Stimulated activated CD4-positive, alpha-beta T cell treated with anti-CD3 and anti-CD28 coated beads, TNF-alpha, amount 100 ng/mL, for 48 hours (primary cell): ENCODE measurements around the gene CAPN1.
A peak's percentile ranks its signal among the peaks of the same experiment; 100 is the strongest.
"Not testable (repeated sequence)": the region's sequence is repeated elsewhere in the genome, so short reads cannot be mapped to it uniquely, and the experiment has no call there.

Source experiments
- DNase-seq, 3 donors: peaks; one replicate each; pipeline ENCODE4 v3.0.0-alpha.2; 2020; ENCODE audit warnings: low read depth in 3 of 3

The CAPN1 gene

DNA sequence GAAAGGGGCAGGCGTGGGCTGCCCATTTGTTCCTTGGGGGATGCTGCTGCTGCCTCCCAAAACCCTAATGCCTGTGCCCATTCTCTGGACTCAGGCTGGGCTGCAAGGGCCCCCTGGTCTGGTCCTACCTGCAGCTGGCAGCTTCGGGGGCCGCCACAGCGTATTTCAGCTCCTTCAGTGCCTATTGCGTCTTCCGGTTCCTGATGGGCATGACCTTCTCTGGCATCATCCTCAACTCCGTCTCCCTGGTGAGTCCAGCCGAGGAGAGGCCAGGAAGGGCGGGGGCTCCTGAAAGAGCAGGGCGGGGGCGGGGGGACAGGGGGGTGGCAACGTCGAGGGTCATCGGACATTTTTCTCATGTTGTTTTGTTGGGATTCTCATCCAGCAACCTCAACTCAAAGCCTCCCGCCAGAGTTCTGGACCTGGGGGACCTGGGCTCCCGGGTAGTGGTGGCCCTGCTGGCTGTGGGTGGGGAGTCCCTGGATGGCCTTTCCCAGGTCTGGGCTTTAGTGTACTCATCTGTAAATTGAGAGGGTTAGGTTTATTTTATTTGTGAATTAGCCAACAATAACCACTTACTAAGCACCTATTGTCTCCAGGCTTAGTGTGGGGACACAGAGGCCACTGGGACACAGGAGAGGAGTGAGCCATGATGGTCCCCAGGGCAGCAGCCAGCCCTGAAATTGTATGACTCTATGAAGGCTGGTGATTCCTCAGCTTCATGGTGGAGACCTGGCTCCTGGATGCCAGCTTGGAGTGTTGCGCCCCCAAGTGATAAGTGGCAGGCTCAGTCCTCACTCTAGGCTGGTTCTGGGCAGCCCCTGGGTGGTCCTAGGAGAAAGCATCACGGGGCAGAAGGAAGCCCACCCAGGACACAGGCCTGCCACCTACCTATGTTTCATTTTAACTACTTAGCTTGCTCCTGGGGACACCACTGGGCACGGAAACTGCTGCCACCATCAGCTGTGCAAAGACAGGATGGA is 36.0 kb downstream of the CAPN1 start:
- no peak for DNase-seq

DNA sequence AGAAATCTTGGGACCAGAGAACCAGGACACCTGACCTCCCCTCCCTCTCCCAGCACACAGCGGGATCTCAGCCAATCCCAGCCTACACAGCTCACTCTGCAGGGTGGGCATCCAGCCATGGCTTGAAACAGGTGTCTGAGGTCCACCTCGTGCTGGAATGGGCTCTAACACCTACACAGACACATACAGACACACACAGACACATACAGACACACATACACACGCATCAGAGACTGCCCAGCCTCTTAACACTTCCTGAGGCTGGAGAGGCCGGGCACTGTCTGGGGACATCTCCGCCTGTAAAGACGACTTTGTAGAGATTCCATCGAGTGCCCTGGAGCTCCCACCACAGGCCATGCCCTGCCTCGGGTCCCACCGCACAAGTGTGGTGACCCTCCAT is 36.7 kb downstream of the CAPN1 start:
- no peak for DNase-seq

DNA sequence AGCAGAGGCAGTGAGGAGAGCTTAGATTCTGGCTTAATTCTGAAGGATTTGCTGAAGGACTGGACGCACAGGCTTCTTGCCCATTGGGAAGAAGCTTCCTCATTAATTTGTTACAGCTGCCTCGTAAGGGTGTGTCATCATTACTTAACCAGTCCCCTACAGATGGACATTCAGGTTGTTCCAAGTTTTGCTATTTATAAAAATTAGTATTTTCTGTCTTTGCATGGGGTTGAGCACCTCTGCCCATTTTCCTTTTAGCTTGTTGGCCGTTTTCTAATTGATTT is 38.1 kb downstream of the CAPN1 start:
- no peak for DNase-seq

DNA sequence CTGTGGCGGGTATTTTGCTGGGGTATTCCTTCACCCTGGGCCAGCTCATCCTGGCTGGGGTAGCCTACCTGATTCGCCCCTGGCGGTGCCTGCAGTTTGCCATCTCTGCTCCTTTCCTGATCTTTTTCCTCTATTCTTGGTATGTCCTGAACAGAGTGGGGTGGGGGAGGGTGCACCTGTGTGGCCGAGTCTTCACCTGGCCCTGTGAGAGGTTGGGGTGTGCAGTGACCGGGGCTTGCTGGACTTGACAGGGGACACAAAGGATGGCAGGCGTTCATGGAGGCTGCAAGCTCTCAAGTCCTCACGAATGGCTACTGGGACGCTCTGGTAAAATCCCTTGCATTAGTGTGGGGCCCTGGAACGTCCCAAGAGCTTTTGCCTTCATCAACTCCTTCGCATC is 39.3 kb downstream of the CAPN1 start:
- no peak for DNase-seq

DNA sequence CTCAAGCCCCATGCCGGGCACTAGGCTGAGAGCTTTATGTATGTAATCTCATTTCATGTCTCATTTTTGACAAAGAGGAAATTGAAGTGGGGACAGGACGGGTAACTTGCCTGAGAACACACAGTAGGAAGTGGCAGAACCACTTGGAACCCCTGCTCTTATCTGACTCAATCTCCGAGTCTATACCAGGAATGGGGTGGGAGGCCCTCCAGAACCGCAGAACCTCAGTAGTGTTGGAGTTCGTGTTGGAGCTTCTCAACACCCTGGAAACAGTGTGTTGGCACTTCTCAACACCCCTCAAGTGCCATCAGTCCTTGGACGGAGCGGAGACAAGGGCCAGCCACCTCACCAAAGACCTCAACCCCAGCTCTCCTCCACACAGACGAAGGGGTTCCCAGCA is 41.3 kb downstream of the CAPN1 start:
- DNase-seq, result no peak

DNA sequence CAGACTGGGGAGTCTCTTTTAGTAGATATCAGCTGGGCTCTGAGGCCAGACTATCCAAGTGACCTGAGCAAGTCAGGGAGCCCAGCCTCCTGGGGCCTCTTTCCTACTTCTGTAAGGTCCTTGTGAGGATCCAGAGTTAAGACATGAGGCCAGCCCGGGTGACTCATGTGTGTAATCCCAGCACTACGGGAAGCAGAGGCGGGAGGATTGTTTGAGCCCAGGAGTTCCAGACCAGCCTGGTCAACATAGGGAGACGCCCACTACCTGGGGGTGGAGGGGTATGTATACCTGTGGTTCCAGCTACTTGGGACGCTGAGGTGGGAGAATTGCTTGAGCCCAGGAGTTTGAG is 43.2 kb downstream of the CAPN1 start:
- DNase-seq, result no peak

DNA sequence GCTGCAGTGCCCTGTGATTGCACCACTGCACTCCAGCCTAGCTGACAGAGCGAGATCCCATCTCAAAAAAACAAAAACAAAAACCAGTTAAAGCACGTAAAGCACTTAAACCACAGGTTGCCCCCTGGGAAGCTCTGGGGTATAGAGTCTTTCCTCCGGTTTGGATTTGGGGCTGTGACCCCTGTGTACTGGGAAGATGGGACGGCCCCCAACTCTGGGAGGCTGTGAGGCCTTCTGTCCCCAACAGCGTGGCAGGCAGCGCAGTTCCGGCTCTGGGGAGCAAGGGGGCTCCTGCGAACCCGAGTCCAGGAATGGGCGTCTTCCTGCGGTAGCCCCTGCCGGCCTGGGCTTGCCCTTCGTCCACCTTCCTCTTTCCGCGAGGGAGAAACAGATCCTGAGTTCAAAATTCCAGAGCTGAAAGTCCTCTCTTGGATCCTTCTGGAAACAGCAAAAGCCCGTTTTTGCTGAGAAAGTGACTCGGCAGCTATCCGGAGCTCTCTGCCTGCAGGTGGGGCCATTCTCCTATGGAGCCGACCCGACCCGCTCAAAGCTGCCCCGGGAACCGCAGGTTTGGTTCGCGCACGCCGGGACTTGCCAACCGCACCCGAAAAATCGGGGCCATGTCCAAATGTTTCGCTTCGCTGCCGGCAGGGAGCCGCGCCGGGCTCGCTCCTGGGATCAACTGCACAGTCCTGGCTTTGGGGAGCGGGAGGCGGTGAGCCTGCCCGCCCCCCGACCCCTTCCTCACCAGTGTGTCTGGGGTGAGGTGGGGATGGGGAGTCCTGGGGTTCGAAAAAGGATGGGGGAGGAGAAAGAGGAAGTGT is 43.8 kb downstream of the CAPN1 start:
- DNase-seq, result peak in 2 of 3 donors; percentile 30 to 35

DNA sequence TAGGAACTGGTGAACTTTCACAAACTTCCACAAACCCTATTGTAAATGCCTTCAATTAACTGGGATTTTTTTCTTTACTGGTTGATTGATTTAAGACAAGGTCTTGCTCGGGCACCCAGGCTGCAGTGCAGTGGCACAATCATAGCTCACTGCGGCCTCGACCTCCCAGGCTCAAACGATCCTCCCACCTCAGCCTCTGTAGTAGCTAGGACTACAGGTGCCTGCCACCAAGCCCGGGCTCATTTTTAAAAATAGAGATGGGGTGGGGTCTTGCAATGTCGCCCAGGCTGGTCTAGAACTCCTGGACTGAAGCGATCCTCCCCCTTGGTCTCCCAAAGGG is 44.3 kb downstream of the CAPN1 start:
- DNase-seq, result no peak

DNA sequence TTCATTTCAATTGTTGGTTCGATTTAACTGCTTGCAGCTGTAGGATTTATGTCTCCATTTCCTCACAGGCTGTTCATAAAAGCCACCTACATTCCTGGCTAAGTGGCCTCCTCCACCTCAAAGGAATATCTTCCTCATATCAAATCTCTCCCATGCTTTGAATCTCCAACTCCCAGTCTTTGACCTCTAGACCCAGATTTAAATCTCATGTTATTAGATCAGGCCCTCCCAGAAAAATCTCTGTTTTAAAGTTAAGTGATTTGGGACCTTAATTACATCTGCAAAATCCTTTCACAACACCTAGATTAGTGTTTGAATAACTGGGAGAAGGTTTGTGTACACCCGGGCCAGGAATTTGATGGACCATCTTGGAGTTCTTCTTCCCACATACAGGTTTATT is 46.2 kb downstream of the CAPN1 start:
- no peak for DNase-seq

DNA sequence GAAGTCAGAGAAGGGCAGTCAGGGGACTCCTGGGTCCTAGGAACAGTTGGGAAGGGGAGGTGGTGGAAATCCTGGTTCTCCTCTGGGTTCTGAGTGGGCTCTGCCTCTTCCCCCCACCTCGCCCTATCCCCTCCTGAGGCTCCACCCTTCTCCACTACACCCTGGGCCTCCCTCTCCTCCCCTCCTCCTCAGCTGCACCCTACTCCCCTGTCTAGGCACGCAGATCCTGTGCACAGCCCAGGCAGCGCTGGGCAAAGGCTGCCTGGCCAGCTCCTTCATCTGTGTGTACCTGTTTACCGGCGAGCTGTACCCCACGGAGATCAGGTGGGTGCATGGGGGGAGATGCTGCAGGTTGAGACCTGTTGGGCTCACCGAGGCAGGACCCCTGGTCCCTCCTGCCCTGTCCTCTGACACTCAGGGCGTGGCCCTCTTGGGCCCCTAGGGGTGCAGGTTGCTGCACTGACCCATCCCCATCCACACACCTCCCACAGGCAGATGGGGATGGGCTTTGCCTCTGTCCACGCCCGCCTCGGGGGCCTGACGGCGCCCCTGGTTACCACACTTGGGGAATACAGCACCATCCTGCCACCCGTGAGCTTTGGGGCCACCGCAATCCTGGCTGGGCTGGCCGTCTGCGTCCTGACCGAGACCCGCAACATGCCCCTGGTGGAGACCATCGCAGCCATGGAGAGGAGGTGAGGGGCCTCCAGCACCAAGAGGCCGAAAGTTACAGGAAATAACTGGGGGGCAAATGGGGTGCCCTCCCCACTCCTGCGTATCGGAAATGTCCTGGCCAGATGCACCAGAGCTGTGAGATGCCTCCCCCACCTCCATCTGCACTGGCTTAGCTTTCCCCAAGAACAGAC is 54.7 kb downstream of the CAPN1 start:
- no peak for DNase-seq

DNA sequence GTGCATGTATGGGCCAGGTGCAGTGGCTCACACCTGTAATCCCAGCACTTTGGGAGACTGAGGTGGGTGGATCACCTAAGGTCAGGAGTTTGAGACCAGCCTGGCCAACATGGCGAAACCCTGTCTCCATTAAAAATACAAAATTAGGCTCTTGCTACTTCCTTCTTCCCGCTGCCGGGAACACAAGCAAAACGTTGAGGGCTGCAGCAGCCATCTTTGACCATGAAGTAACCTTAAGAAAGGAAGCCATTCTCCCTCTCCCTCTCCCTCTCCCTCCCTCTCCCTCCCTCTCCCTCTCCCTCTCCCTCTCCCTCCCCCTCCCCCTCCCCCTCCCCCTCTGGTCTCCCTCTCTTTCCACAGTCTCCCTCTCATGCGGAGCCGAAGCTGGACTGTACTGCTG is 56.6 kb downstream of the CAPN1 start:
- DNase-seq, result not testable (repeated sequence)

DNA sequence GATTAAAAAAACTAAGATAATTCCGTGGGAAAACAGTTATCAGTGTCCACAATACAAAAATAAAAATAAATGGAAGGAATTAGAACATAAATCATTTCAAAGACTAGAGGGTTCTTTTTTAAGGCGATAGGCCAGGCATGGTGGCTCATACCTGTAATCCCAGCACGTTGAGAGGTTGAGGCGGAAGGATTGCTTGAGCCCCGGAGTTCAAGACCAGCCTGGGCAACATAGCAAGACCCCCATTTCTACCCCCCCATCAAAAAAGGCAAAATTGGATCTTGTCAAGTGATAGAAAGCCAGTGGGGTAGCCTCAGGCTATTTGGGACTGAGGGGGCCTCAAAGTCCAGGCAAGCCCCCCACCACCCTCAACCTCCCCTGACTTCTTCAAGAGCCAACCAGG is 59.4 kb downstream of the CAPN1 start:
- DNase-seq, result no peak

DNA sequence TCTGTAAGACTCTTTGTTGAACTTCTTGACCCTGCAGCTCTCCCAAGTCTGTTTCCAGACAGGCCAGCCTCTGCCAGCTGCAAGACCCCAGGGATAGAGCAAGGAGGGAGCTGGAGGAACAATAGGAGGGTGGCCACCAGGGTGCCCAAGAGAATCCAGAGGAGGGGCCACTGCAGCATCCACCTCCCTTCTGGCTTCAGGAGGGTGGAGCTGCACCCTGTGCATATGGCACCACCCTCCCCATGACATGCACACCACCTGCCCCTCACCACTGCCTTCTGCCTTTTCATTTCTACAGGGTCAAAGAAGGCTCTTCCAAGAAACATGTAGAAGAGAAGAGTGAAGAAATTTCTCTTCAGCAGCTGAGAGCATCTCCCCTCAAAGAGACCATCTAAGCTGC is 60.0 kb downstream of the CAPN1 start:
- no peak for DNase-seq

DNA sequence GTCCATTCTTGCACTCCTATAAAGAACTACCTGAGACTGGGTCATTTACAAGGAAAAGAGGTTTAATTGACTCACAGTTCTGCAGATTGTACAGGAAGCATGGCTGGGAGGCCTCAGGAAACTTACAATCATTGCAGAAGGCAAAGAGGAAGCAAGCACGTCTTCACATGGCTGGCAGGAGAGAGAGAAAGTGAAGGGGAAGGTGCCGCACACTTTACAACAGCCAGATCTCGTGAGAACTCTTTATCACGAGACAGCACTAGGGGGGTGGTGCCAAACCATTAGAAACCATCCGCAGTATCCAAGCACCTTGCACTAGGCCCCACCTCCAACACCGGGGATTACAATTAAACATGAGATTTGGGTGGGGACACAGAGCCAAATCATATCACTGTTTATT is 60.7 kb downstream of the CAPN1 start:
- no peak for DNase-seq

DNA sequence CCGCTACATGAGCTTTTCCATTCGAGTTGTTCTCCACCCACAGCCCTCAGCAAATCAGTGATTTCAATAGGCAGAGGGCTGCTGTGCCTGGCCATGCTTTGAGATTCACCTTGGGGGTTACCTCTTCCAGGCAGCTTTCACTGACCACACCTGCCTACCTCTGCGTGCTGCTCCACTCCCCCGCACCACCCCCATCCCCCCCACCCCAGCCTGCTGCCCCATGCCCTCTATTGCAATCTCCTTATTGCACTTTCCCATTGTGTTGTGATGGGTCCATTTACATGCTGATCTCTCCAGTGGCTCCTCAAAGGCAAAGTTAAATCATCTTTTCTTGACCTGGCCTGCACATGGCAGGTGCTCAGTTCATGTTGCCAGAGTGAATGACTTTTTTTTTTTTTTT is 62.1 kb downstream of the CAPN1 start:
- no peak for DNase-seq

DNA sequence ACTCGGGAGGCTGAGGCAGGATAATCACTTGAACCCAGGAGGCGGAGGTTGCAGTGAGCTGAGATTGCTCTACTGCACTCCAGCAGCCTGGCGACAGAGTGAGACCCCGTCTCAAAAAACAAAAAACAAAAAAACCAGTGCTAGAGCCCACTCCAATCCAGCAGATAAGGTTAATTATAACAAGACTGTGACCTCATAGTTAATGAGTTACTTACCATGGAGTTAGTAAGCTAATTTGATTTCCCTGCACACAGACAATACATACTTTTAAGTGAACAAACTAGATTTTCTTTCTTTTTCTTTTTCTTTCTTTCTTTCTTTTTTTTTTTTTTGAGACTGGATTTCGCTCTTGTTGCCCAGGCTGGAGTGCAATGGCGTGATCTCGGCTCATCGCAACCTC is 63.3 kb downstream of the CAPN1 start:
- DNase-seq, result not testable (repeated sequence)

DNA sequence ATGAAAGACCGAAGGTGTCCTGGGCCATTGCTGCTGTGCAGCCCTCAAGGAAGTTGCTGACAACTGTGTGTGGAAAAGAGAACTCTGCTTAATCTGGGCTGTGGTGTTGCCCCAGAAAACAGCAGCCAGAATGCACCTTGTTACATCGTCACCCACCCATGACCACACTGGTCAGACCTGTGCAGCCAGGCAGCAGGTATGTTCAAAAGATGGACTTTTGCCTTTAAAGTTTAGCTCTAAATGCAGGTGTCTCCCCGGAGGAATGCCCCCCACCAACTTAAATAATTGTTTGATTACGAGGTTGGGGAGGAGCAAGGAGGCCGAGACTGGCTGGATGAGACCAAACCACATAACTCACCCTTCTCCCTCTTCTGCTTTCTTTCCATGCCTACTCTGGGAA is 64.8 kb downstream of the CAPN1 start:
- no peak for DNase-seq

DNA sequence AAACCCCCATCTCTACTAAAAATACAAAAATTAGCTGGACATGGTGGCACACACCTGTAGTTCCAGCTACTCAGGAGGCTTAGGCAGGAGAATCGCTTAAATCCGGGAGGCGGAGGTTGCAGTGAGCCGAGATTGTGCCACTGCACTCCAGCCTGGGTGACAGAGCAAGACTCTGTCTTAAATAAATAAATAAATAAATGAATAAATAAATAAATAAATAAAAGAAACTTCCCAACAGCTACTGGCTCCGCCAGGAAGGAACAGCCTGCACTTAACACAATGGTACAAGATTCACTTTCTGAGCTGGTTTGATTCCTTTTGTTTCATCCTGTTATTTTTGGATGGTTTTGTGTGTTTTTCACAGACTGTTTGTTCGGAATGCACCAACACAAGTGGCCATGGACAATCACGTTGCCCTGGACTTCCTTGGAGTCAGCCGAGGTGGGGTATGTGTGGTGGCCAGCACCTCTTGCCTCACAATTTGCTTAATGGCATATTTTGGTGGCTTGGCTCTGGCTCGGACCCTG is 66.5 kb downstream of the CAPN1 start:
- not testable (repeated sequence) for DNase-seq

DNA sequence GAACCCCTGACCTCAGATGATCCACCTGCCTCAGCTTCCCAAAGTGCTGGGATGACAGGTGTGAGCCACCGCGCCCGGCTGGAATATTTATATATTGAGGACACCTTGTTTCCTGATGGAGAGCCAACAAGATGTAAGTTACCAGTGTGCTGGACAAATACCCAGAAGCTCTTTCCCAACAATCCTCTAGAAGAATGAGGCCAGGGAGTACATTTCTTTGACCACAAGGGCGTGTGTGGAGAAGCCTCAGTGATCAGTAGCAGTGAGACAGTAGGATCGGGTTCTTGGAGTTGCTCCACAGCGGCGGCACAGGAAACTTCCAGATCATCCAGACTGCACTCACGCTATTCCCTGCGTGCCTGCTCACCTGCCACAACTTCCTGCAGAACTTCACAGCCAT is 69.7 kb downstream of the CAPN1 start:
- DNase-seq, result no peak

DNA sequence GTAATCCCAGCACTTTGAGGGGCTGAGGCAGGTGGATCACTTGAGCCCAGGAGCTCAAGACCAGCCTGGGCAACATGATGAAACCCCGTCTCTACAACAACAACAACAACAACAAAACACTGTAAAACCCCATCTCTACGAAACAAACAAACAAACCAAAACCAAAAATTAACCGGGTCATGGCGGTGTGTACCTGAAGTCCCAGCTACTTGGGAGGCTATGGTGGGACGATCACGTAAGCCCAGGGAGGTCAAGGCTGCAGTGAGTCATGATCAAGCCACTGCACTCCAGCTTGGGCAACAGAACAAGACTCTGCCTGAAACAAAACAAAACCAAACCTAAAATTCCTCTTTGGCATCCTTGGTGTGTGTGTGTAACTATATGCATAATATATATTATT is 73.0 kb downstream of the CAPN1 start:
- DNase-seq, result no peak

DNA sequence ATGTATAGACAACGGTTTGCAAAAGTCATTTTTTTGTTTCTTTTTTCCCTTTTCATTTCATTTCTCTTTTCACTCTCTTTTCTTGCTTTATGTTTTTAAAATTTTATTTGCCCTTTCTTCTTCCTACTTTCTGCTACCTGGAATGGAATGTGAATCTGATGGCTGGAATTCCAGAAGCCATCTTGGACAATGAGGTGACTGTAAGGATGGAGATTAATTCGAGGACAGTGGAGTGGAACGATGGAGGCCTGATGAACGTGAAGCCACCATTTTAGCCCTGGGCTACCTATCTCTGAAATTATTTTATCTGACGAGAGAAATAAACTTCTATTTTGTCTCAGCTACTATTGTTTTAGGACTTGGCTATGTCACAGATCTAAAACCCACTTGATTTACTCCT is 77.3 kb downstream of the CAPN1 start:
- no peak for DNase-seq

DNA sequence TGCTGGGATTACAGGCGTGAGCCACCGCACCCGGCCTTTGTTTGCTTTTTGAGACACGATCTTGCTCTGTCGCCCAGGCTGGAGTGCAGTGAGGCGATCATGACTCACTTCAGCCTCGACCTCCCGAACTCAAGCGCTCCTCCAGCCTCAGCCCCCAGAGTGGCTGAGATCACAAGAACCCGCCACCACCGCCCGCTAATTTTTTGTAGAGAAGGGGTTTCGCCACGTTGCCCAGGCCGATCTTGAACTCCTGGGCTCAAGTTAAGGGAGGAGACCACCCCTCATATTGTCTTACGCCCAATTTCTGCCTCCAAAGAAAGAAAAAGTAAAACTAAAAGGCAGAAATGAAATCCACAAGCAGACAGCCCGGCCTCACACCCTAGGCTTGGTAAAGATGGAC is 78.6 kb downstream of the CAPN1 start:
- no peak for DNase-seq
